H9 (cell line): ENCODE measurements around the gene KLF13. TPM values are rescaled to one million over a fixed set of nuclear protein-coding genes. Genes with fewer than 3 reads are reported as not detected.

Source experiments
- DNase-seq: peaks from one replicate; pipeline ENCODE4 v3.0.0-alpha.2; 2017
- H2AFZ ChIP-seq: one replicate; pipeline ENCODE4 v1.6.1; 2013; ENCODE audit warnings: mild to moderate bottlenecking, low read length, control low read depth, moderate library complexity
- H2AK5ac ChIP-seq: 2 replicates; pipeline ENCODE4 v1.6.1; 2013; ENCODE audit warnings: low read length, control low read depth, mixed read lengths; ENCODE audit not compliant: insufficient read length
- H2BK120ac ChIP-seq: one replicate; pipeline ENCODE4 v1.6.1; 2013; ENCODE audit warnings: low read depth, mild to moderate bottlenecking, low read length, control low read depth, inconsistent platforms; ENCODE audit not compliant: poor library complexity, severe bottlenecking
- H2BK12ac ChIP-seq: 2 replicates; pipeline ENCODE4 v1.6.1; 2013; ENCODE audit warnings: low read length, control low read depth, mixed read lengths, low read depth; ENCODE audit not compliant: insufficient read length
- H2BK15ac ChIP-seq: 2 replicates; pipeline ENCODE4 v1.6.1; 2013; ENCODE audit warnings: low read depth, low read length, control low read depth
- H2BK20ac ChIP-seq: one replicate; pipeline ENCODE4 v1.6.1; 2013; ENCODE audit warnings: low read depth, mild to moderate bottlenecking, low read length, control low read depth, inconsistent platforms; ENCODE audit not compliant: poor library complexity, severe bottlenecking
- H2BK5ac ChIP-seq: 2 replicates; pipeline ENCODE4 v1.6.1; 2013; ENCODE audit warnings: low read length, control low read depth, mixed read lengths; ENCODE audit not compliant: insufficient read length
- H3K14ac ChIP-seq: 2 replicates; pipeline ENCODE4 v1.6.1; 2013; ENCODE audit warnings: low read length, control low read depth; ENCODE audit not compliant: insufficient read depth
- H3K18ac ChIP-seq: 2 replicates; pipeline ENCODE4 v1.6.1; 2013; ENCODE audit warnings: low read depth, mild to moderate bottlenecking, mixed read lengths, low read length, control low read depth; ENCODE audit not compliant: insufficient read length
- H3K23ac ChIP-seq: 2 replicates; pipeline ENCODE4 v1.6.1; 2013; ENCODE audit warnings: low read length, control low read depth, mixed read lengths, low read depth; ENCODE audit not compliant: insufficient read length
- H3K23me2 ChIP-seq: 2 replicates; pipeline ENCODE4 v1.6.1; 2013; ENCODE audit warnings: low read depth, mild to moderate bottlenecking, mixed read lengths, low read length, control low read depth; ENCODE audit not compliant: insufficient read length, poor library complexity, severe bottlenecking
- H3K27ac ChIP-seq: 2 replicates; pipeline ENCODE4 v1.5.1; 2013; ENCODE audit warnings: low read length, control low read depth, mixed read lengths, low read depth; ENCODE audit not compliant: insufficient read length
- H3K27me3 ChIP-seq: 2 replicates; pipeline ENCODE4 v1.6.1; 2013; ENCODE audit warnings: low read length, control low read depth, inconsistent platforms; ENCODE audit not compliant: insufficient read depth
- H3K4ac ChIP-seq: 2 replicates; pipeline ENCODE4 v1.6.1; 2013; ENCODE audit warnings: low read depth, mild to moderate bottlenecking, control low read depth, inconsistent platforms, low read length, moderate library complexity
- H3K4me1 ChIP-seq: 2 replicates; pipeline ENCODE4 v1.6.1; 2013; ENCODE audit warnings: low read length, control low read depth, inconsistent platforms; ENCODE audit not compliant: insufficient read depth
- H3K4me2 ChIP-seq: 2 replicates; pipeline ENCODE4 v1.6.1; 2013; ENCODE audit warnings: low read length, control low read depth, mixed read lengths; ENCODE audit not compliant: insufficient read length, insufficient read depth
- H3K56ac ChIP-seq: 2 replicates; pipeline ENCODE4 v1.6.1; 2013; ENCODE audit warnings: low read depth, mild to moderate bottlenecking, mixed read lengths, low read length, control low read depth; ENCODE audit not compliant: insufficient read length
- H3K79me1 ChIP-seq: 2 replicates; pipeline ENCODE4 v1.6.1; 2013; ENCODE audit warnings: low read depth, mild to moderate bottlenecking, moderate library complexity, low read length, control low read depth, inconsistent platforms; ENCODE audit not compliant: insufficient read depth, poor library complexity, severe bottlenecking
- H3K79me2 ChIP-seq: 2 replicates; pipeline ENCODE4 v1.6.1; 2013; ENCODE audit warnings: low read length, control low read depth, inconsistent platforms; ENCODE audit not compliant: insufficient read depth
- H3K9ac ChIP-seq: 2 replicates; pipeline ENCODE4 v1.6.1; 2013; ENCODE audit warnings: low read length, control low read depth, mixed read lengths; ENCODE audit not compliant: insufficient read length; ENCODE audit errors: extremely low read depth
- H3K9me3 ChIP-seq: one replicate; pipeline ENCODE4 v1.6.1; 2013; ENCODE audit warnings: low read depth, low read length, inconsistent platforms; ENCODE audit not compliant: control insufficient read depth
- H3T11ph ChIP-seq: one replicate; pipeline ENCODE4 v1.6.1; 2013; ENCODE audit warnings: mild to moderate bottlenecking, low read length, control low read depth, inconsistent platforms
- H4K20me1 ChIP-seq: one replicate; pipeline ENCODE4 v1.6.1; 2013; ENCODE audit not compliant: control insufficient read depth, insufficient read length, insufficient read depth
- H4K5ac ChIP-seq: 2 replicates; pipeline ENCODE4 v1.6.1; 2013; ENCODE audit warnings: low read depth, mild to moderate bottlenecking, mixed read lengths, low read length, control low read depth; ENCODE audit not compliant: insufficient read length
- H4K8ac ChIP-seq: replicated peaks from 2 replicates; pipeline ENCODE4 v1.6.1; 2013; ENCODE audit warnings: low read length, control low read depth, mixed read lengths, low read depth; ENCODE audit not compliant: insufficient read length
- H4K91ac ChIP-seq: 2 replicates; pipeline ENCODE4 v1.6.1; 2013; ENCODE audit warnings: low read depth, mild to moderate bottlenecking, moderate library complexity, mixed read lengths, low read length, control low read depth; ENCODE audit not compliant: insufficient read length
- H3K27ac Mint-ChIP-seq, 3 experiments: 2 replicates in 2 of 3; 3 replicates in 1 of 3; pipeline ENCODE4 v1.8.0; 2020 to 2021; ENCODE audit warnings: mixed read lengths in 3 of 3, mild to moderate bottlenecking in 1 of 3, moderate library complexity in 1 of 3
- H3K27me3 Mint-ChIP-seq: 2 replicates; pipeline ENCODE4 v1.8.0; 2021; ENCODE audit warnings: low read depth, mild to moderate bottlenecking, moderate library complexity, mixed read lengths
- H3K36me3 Mint-ChIP-seq, 3 experiments: 2 replicates in 2 of 3; 3 replicates in 1 of 3; pipeline ENCODE4 v1.8.0; 2020 to 2021; ENCODE audit warnings: low read depth in 3 of 3, mixed read lengths in 3 of 3; ENCODE audit not compliant: insufficient read depth in 1 of 3
- H3K4me1 Mint-ChIP-seq, 2 experiments: 2 replicates each; pipeline ENCODE4 v1.8.0; 2020; ENCODE audit warnings: mixed read lengths in 2 of 2
- H3K4me3 Mint-ChIP-seq, 2 experiments: 2 replicates in 1 of 2; 3 replicates in 1 of 2; pipeline ENCODE4 v1.8.0; 2020 to 2021; ENCODE audit warnings: mild to moderate bottlenecking in 2 of 2, mixed read lengths in 2 of 2, moderate library complexity in 1 of 2
- H3K9me3 Mint-ChIP-seq, 2 experiments: 2 replicates in 1 of 2; 3 replicates in 1 of 2; pipeline ENCODE4 v1.8.0; 2020; ENCODE audit warnings: mild to moderate bottlenecking in 2 of 2, mixed read lengths in 2 of 2, moderate library complexity in 1 of 2
- WGBS: extraction: QIAGEN DNeasy Blood & Tissue Kit; methylation state at CpG from one replicate; pipeline ENCODE4 v1.1.7; 2013; ENCODE audit warnings: missing lambda C conversion rate, low lambda C conversion rate, mixed read lengths; ENCODE audit not compliant: insufficient read length; ENCODE audit errors: extremely low coverage; 5-methylcytosine and 5-hydroxymethylcytosine counted together
- total RNA-seq: library from RNA; stranded (reverse); gene quantifications from 2 replicates; pipeline ENCODE4 v1.2.1, GENCODE V29; 2021
- TF ChIP-seq, protein P1 (sequence below): fragments of 200-600 bp; sonication (generic); conservative IDR thresholded peaks from 3 replicates; pipeline ENCODE4 v1.8.0; 2021; ENCODE audit warnings: antibody characterized with exemption, mild to moderate bottlenecking

Gene KLF13
- total RNA-seq, 1 experiment from 2014 or later = 33.4 TPM

GRCh38 chr15:31383139-31383538 lies 56.5 kb downstream of the KLF13 start:
- Mint-ChIP-seq H3K4me1 (peaks cover 7 to 8% of the 10 kb centered on the region in 2 experiments), H3K36me3 (peaks cover 11 to 20% (median 15%) of the 10 kb centered on the region in 3 experiments), H3K4me3 (no peak overlapping the region), H3K9me3 (peaks cover 4 to 5% of the 10 kb centered on the region in 2 experiments; a peak in 4 of 5 replicates), H3K27me3 (peaks cover 7% of the 10 kb centered on the region), H3K27ac (peak overlapping the region in 1 of 3 experiments; percentile 79; a peak in 2 of 7 replicates)
- Histone ChIP-seq H3K9ac (no peak overlapping the region), H3K79me1 (no peaks in the 10 kb centered on the region), H3K23ac (no peak overlapping the region), H3K9me3 (no peaks in the 10 kb centered on the region), H3K4ac (no peak overlapping the region), H3T11ph (no peak overlapping the region), H2AFZ (no peak overlapping the region), H4K5ac (no peak overlapping the region), H2BK120ac (no peak overlapping the region), H3K4me2 (no peak overlapping the region), H2BK5ac (no peak overlapping the region), H3K27me3 (no peaks in the 10 kb centered on the region), H4K20me1 (no peaks in the 10 kb centered on the region), H3K27ac (no peak overlapping the region), H4K8ac (no peak overlapping the region), H2AK5ac (no peak overlapping the region), H3K79me2 (no peaks in the 10 kb centered on the region), H3K4me1 (no peaks in the 10 kb centered on the region), H2BK15ac (no peak overlapping the region), H2BK20ac (no peak overlapping the region), H3K18ac (no peak overlapping the region), H3K56ac (no peak overlapping the region), H3K14ac (no peak overlapping the region), H2BK12ac (no peak overlapping the region), H3K23me2 (no peaks in the 10 kb centered on the region), H4K91ac (no peak overlapping the region)
- WGBS = no CpG with 5 or more reads among the region's 6 CpGs
- TF ChIP-seq, protein P1, sequence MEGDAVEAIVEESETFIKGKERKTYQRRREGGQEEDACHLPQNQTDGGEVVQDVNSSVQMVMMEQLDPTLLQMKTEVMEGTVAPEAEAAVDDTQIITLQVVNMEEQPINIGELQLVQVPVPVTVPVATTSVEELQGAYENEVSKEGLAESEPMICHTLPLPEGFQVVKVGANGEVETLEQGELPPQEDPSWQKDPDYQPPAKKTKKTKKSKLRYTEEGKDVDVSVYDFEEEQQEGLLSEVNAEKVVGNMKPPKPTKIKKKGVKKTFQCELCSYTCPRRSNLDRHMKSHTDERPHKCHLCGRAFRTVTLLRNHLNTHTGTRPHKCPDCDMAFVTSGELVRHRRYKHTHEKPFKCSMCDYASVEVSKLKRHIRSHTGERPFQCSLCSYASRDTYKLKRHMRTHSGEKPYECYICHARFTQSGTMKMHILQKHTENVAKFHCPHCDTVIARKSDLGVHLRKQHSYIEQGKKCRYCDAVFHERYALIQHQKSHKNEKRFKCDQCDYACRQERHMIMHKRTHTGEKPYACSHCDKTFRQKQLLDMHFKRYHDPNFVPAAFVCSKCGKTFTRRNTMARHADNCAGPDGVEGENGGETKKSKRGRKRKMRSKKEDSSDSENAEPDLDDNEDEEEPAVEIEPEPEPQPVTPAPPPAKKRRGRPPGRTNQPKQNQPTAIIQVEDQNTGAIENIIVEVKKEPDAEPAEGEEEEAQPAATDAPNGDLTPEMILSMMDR = no peak
- no peak for DNase-seq
